ENCODE measurements around the gene SNCAIP.
A peak's percentile ranks its signal among the peaks of the same experiment; 100 is the strongest.

The SNCAIP gene

GRCh38 chr5:122430319-122430586 is 118.2 kb downstream of the SNCAIP start:
- no peak for DNase-seq

- DNase-seq: no peak
Measured at GRCh38 chr5:122431298-122431697, 119.3 kb downstream of the SNCAIP start.

DNA sequence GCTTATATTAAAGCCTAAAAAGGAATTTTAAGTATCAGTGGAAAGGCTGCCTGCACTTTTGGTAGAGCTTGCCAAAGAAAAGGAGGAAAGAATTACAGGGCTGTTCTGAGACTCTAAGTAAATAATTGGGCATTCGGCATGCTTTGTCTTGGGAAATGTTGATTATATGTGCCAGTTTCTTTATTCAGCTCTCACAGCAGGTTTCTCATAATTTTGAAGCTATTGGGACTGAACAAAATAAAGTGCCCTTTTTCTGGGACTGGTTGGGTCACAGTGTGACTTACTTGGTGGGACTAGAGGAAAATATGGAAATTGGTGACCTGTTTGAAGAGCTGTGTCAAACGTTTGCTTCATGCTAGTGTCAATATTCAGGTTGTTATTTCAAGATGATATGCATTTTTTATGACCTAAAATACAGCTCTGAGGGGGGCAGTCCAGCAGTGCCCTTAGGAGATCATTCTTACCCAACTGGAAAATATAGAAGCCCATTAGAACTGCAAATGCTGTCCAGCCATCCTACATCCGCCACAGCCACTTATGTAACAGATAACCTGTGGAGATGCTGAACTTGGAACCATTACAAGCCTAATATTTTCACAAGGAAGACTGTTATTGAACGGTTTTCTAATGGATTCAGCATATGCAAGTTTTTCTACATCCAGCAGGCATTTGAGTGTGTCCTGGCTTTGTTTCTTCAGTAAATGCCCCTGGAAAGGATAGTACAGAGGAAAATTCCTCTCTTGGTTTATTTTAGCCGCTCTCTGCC is 122.4 kb downstream of the SNCAIP start:
- no peak for DNase-seq

DNA sequence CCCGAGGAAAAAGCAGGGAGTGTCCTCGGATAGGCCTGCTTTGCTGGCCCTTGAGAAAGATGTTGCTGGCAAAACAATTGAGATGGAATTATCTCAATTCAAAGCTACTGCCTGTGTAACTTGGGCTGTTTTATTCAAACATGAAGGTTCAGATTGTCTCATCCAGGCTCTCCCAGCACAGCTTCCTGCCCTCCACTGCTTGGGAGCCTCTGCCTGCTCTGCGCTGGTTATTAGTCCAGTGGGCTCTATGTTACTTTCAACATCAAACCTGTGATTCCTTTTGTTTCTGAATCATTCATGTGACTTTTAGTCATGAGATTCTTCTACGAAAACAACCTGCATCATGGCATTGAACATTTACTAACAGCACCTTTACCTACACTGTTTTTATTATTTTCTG is 123.2 kb downstream of the SNCAIP start:
- no peak for DNase-seq

DNA sequence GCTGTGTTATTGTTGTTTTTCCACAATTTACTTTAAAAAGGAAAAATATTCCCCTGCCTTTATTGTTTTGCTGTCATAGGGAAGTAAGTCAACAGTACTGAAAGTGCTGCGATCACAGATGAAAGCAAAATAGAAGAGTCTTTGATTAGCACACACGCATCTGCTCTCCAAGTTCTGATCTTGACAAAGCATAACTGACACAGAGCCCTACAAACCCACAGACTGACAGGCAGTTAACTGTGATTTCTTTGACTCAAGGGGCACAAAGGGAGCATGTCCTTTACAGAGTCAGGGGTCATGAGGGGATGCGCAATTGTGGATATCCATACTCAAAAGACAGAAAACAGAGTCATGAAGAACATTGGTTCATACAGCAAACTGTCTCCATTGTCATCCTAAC is 123.7 kb downstream of the SNCAIP start:
- no peak for DNase-seq

GRCh38 chr5:122436615-122437014 is 124.6 kb downstream of the SNCAIP start:
- no peak for DNase-seq

DNA sequence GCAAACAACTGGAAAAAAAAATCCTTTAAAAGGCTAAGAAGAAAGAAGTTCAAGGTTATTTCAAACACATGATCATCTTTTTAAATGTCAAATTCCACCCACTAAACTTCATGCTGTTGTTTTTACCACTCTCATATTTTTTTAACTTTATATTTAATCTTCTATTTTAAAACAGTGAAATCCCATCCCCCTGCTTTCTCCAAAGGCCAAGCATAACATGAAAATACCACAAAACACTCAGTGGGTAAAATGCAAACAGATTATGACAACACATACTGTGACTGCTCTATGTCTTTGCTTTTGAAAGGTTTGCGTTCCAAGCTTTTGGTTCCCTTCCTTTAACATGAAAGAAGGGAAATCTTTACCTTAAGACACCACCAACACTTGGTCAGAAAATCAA is 127.6 kb downstream of the SNCAIP start:
- no peak for DNase-seq

GRCh38 chr5:122442938-122443337 is 130.9 kb downstream of the SNCAIP start:
- no peak for DNase-seq

DNA sequence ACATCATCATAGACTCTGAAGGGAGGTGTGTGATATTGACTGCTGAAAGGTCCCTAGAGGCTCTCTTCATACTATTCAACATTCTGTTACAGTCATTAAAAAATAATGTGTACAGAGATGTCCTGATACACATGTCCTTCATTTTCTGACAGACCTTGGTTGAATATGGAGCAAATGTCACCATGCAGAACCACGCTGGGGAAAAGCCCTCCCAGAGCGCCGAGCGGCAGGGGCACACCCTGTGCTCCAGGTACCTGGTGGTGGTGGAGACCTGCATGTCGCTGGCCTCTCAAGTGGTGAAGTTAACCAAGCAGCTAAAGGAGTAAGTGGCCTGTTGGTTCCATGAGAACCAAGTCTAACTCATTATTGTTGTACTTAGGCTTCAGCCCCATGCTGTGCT is 132.4 kb downstream of the SNCAIP start:
- no peak for DNase-seq

DNA sequence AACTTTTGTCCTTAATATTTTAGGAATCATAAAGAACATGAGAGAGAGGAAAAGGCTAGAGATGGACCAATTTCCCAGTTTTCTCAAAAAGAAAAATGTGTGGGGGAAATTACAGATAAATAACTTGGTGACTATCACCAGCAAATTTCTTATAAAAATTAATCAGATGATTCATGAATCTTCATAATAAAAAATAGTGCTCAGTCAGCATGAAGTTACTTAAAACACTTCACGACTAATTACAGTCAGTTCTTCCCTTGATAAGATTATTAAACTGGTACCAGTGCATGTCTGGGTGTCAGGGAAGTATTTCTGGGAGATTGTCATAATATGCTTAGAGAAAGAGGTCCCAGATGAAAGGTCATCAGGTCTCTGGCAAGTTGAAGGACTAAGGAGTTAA is 133.0 kb downstream of the SNCAIP start:
- no peak for DNase-seq

GRCh38 chr5:122447072-122447471 is 135.0 kb downstream of the SNCAIP start:
- DNase-seq: no peak

DNA sequence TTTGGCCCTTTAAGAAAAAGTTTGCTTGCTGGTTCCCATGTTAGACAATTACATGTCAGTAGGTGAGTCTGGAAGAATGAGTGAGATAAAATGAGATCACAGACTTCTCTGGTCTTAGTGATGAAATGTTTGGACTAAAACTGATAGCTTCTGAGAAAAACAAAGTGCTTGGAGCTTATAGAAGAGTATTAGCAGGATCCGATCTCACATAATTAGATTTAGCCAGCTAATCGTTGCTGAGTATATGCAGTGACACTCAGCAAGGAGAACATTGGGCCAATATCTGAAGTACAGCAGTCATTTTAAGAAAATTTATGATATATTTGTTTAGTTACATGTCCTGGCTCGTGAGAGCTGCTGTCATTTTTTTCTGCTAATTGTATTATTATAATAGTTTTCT is 135.8 kb downstream of the SNCAIP start:
- no peak for DNase-seq

DNA sequence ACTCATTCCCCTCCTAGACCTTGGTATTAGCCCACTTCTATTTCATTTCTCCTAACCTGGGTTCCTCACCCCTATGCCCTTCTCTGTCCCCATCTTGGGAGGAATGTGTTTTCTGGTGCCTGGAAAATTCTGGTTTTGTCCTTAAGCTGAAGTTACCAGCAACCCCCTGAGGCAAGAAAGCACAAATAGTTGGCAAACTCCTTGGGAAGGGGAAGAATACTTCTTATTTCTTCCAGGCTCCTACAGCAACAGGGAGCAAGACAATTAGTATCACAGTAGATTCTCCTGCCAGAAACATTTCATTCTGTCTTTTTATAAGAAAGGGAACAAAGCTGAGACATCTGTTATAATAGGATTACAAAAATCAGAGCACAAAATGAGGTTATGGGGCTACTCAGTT is 142.5 kb downstream of the SNCAIP start:
- DNase-seq: no peak

GRCh38 chr5:122455939-122456338 is 143.9 kb downstream of the SNCAIP start:
- DNase-seq: no peak

DNA sequence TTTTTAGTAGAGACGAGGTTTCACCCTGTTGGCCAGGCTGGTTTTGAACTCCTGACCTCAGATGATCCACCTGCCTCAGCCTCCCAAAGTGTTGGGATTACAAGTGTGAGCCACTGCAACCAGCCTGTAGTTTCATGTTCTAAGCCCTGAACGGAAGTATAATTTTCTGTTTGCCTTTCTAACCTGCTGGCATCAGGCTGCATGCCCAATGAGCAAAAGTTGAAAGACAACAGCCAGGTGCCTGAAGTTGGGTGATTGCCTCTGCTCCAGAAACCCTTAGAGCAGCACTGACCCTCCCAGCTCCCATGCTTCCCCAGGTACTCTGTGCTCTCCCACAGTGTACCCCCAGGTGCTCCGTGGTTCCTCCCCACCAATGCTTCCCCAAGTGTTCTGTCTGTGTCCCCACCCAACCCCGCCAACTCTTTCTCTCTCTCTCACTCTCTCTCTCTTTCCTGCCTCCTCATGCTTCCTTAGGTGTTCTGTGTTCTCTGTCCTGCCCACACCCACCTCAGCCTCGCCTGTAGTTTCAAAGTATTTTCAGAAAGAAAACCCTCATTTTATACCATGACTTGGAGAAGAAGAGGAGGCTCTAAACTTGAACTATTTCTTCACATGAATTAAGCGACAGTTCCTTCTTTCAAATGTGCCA is 145.3 kb downstream of the SNCAIP start:
- no peak for DNase-seq

DNA sequence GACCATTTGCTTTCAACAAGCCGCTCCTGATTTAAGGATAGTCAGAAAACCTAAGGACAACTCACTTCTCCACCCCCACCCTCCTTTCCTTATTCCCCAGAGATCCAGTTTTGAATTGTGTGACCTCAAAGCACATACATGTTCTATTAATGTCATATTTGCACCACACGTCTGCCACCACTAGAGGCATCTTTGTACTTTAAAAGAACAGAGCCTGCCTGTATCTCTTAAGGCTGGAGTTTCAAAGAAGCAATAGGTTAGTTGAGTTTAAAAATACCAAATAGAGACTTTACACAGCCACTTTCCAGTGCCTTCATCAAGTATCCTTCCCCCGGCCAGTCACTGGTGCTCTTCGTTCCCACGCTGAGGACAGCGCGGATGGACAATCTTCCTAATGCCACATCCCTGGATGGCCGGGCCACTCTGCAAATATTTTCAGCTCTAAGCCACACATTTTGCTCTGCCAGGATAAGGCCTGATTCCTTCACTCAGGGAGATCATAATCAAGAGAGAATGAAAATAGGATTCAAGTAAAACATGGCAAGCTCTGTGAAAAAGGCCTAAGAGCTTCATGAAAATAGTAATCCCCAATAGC is 146.3 kb downstream of the SNCAIP start:
- peak in 1 of 2 donors; percentile 3 for DNase-seq

GRCh38 chr5:122462486-122462885 is 150.4 kb downstream of the SNCAIP start:
- DNase-seq: no peak

DNA sequence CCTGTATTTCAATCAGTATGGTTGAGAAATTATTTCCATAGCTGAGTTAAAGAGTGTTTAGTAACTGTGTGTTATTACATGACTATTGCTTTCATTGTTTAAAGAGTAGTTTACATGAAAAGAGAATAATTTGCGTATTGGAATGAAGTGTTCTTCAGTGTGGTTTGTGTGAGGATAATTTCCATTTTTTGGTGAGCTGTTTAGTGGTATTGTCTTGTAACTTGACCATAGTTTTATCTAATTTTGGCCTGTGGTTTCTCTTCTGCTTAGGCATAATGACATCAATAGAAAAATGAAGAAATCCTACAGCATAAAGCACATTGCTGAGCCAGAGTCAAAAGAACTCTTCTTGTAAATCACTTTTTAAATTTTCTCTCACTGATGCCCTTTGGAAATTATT is 151.2 kb downstream of the SNCAIP start:
- no peak for DNase-seq

GRCh38 chr5:122464191-122464590 is 152.2 kb downstream of the SNCAIP start:
- DNase-seq: no peak

DNA sequence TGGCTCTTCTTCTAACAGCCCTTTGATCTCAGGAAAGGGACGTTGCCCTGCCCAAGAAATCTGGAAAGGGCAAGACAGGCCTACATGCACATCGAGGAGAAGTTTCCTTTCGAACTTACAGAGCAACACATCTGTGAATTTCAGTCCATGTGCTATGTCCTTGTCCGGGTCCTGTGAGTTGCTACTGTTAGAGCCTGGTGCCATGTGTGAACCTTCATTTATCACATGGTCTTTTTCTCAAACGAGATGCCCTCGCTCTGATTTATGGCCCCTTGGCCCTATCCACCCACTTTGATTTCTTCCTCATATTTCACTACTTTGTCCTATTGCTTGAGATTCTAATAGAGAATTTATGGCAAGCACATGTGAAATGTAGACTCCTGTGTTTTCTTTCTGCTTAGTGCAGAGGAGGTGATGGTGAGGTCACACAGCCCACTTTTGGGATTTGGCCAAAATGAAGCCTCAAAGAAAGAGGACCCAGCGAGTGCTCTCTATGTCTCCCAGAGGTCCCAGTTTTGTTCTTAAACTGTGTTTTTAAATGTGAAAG is 153.1 kb downstream of the SNCAIP start:
- no peak for DNase-seq

GRCh38 chr5:122465994-122466393 is 154.0 kb downstream of the SNCAIP start:
- no peak for DNase-seq

DNA sequence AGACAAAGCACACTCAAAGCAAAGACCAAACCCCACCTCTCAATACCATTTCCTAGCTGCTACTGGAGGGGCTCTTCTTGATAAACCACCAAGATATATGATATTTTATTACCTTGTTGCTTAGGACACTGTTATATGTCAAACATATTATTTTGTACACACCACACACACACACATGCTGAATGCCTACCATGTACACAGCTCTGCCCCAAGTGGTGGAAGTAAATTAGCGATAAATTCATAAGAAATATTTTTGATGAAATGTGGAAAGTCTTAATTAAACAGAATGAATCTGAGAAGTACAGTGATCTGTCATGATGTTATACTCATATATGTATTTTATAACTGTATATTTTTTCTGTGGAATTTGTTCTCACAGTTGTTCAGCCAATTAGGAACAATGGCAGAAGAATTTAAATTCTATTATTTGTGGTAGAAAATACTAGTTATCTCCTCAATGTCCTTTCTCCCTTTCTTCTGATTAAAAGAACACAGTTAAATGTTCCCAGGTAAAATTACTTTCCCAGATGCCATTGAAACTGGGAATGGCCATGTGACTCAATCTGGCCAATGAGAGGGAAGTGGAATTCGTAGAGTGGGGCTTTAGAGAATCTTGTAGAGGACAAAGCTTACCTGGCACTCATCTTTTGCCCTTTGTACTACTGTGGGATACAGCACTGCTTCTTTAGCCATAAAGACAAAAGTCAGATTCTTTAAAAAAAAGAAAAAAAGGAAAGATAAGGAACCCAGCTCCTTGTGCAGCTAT is 156.5 kb downstream of the SNCAIP start:
- no peak for DNase-seq

GRCh38 chr5:122469384-122469919 is 157.4 kb downstream of the SNCAIP start:
- no peak for DNase-seq
